NT2/D1 (cell line): ENCODE results near the gene PRR18.

Experiments used
- SUZ12 ChIP-seq: IDR thresholded peaks from 2 replicates; pipeline ENCODE4 v1.6.1; 2011; ENCODE audit not compliant: insufficient read length, insufficient read depth; ENCODE audit errors: extremely low read depth
- YY1 ChIP-seq: IDR thresholded peaks from 2 replicates; pipeline ENCODE4 v1.6.1; 2011; ENCODE audit not compliant: insufficient read length, insufficient read depth
- ZNF274 ChIP-seq: IDR thresholded peaks from 2 replicates; pipeline ENCODE4 v1.6.1; 2011; ENCODE audit warnings: mild to moderate bottlenecking, low read depth, low read length

DNA sequence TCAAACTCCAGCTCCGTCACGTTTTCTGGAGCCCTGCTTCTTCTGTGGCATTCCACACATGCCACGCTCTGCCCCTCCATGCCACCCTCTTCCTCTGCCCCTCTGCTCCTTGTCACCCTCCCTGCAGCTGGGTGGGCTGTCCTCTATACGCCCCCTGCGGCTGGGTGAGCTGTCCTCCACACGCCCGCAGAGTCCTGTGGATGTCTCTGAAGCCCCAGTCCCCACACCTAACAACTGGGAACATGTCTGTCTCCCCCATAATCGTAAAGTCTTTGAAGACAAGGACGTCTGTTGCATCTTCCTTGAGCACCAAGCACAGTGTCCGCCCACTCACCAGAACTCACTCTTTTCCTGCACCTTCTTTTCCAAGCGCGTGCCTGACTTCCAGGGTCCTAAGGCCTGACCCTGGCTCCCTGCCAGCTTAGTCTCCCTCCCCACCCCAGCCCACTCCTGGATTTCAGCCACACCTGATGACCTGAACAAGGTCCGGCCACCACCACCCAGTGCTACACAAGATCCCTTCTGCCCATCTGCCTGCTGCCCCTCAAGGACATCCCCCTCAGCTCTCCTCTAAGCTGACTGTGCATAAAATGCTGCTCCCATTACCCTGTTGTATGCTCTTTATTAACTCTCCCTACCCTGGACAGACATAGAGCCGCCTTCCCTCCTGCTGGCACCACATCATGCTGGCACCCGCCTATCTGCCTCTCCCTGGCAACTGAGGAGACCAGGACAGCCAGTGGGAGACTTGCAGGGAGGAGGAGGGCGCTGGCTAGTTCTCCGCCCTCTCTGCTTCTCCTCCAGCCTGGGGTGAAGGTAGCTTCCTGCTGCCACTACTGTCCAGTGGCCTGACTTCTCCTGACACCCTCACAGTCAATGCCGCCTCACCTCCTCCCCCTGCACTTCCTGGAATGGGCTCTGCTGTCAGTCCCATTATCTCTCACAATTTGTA lies 10.7 kb upstream of the PRR18 start:
- no peak for TF ChIP-seq YY1
- TF ChIP-seq SUZ12: no peak
- no peak for TF ChIP-seq ZNF274
